Activated naive CD4-positive, alpha-beta T cell treated with anti-CD3 and anti-CD28 coated beads, Interleukin-2, amount 50 U/mL, for 72 hours (primary cell): ENCODE measurements around the gene BIRC2. TPM values are rescaled to one million over a fixed set of nuclear protein-coding genes. Genes with fewer than 3 reads are reported as not detected.
"Not testable (repeated sequence)": the region's sequence is repeated elsewhere in the genome, so short reads cannot be mapped to it uniquely, and the experiment has no call there.

Experiments
- ATAC-seq, 2 donors: fragments of 150-1000 bp; cut with Tn5 transposase; 2 replicates each; pipeline ENCODE4 v1.10.0; 2021; ENCODE audit warnings: mild to moderate bottlenecking in 2 of 2, moderate library complexity in 2 of 2
- DNase-seq, 2 donors: peaks; one replicate each; pipeline ENCODE4 v3.0.0; 2021 to 2022; ENCODE audit warnings: low spot score in 2 of 2
- H3K27ac Mint-ChIP-seq, 2 donors: one replicate each; pipeline ENCODE4 v1.8.0; 2022; ENCODE audit warnings: mild to moderate bottlenecking in 2 of 2, mixed read lengths in 2 of 2
- H3K36me3 Mint-ChIP-seq, 2 donors: one replicate each; pipeline ENCODE4 v1.8.0; 2022; ENCODE audit warnings: mixed read lengths in 2 of 2
- H3K9me3 Mint-ChIP-seq, 2 donors: one replicate each; pipeline ENCODE4 v1.8.0; 2022; ENCODE audit warnings: mixed read lengths in 2 of 2
- total RNA-seq, 2 donors: library from RNA; stranded (reverse); gene quantifications; one replicate each; pipeline ENCODE4 v1.2.3, GENCODE V29; 2022

Gene BIRC2
- total RNA-seq, 2 donors from 2014 or later, result 40.7 to 67.6 TPM

- peak in 1 of 2 donors; percentile 14 for DNase-seq
These were observed 702 bp downstream of the BIRC2 start for GRCh38 chr11:102347462-102348370.

GRCh38 chr11:102357116-102357515, 10.1 kb downstream of the BIRC2 start:
- Mint-ChIP-seq H3K27ac (peak overlapping the region in 1 of 2 donors; percentile 2), H3K36me3 (peaks cover 43 to 83% of the 10 kb centered on the region in 2 donors), H3K9me3 (peaks cover 0 to 17% of the 10 kb centered on the region in 2 donors)
- ATAC-seq, result no peak
- no peak for DNase-seq

More at GRCh38 chr11:102347462-102348370, 702 bp downstream of the BIRC2 start:
- H3K27ac Mint-ChIP-seq, result peak overlapping the region; percentile 96 to 98
- no peaks in the 10 kb centered on the region for H3K9me3 Mint-ChIP-seq
- ATAC-seq, result peak in 1 of 2 donors; percentile 17
- H3K36me3 Mint-ChIP-seq, result peaks cover 18 to 40% of the 10 kb centered on the region in 2 donors

- DNase-seq, result no peak
- no peak for ATAC-seq
- H3K9me3 Mint-ChIP-seq, result peaks cover 0 to 17% of the 10 kb centered on the region in 2 donors
- peaks cover 38 to 68% of the 10 kb centered on the region in 2 donors for H3K36me3 Mint-ChIP-seq
- no peak overlapping the region for H3K27ac Mint-ChIP-seq
These were observed 12.4 kb downstream of the BIRC2 start for GRCh38 chr11:102359372-102359771.

GRCh38 chr11:102360681-102361080, 13.7 kb downstream of the BIRC2 start:
- ATAC-seq (peak in 1 of 2 donors; percentile 13), DNase-seq (no peak)
- peaks cover 0 to 17% of the 10 kb centered on the region in 2 donors for H3K9me3 Mint-ChIP-seq
- peak overlapping the region; percentile 12 to 56 for H3K27ac Mint-ChIP-seq
- peaks cover 29 to 55% of the 10 kb centered on the region in 2 donors for H3K36me3 Mint-ChIP-seq

GRCh38 chr11:102361086-102362031, 14.3 kb downstream of the BIRC2 start:
- Mint-ChIP-seq H3K27ac (peak overlapping the region; percentile 12 to 34), H3K36me3 (peaks cover 27 to 55% of the 10 kb centered on the region in 2 donors), H3K9me3 (peaks cover 0 to 17% of the 10 kb centered on the region in 2 donors)
- ATAC-seq (peak; percentile 76 to 85), DNase-seq (no peak)

- Mint-ChIP-seq H3K27ac (no peak overlapping the region), H3K9me3 (peaks cover 0 to 5% of the 10 kb centered on the region in 2 donors), H3K36me3 (peaks cover 32 to 40% of the 10 kb centered on the region in 2 donors)
- DNase-seq (no peak), ATAC-seq (no peak)
These were observed 18.0 kb downstream of the BIRC2 start for GRCh38 chr11:102364991-102365390.

- peak in 1 of 2 donors; percentile 36 for ATAC-seq
- no peaks in the 10 kb centered on the region for H3K9me3 Mint-ChIP-seq
- DNase-seq, result no peak
- peaks cover 19 to 27% of the 10 kb centered on the region in 2 donors for H3K36me3 Mint-ChIP-seq
- H3K27ac Mint-ChIP-seq, result peak overlapping the region in 1 of 2 donors; percentile 34
These were observed 20.4 kb downstream of the BIRC2 start for GRCh38 chr11:102367364-102367763.

GRCh38 chr11:102368472-102368871, 21.5 kb downstream of the BIRC2 start:
- no peak for DNase-seq
- Mint-ChIP-seq H3K27ac (peak overlapping the region in 1 of 2 donors; percentile 46), H3K36me3 (peaks cover 19 to 32% of the 10 kb centered on the region in 2 donors), H3K9me3 (no peaks in the 10 kb centered on the region)
- peak; percentile 98 to 99 for ATAC-seq

GRCh38 chr11:102374633-102375424, 27.8 kb downstream of the BIRC2 start:
- H3K9me3 Mint-ChIP-seq, ATAC-seq, H3K27ac Mint-ChIP-seq, DNase-seq: not testable (repeated sequence)
- H3K36me3 Mint-ChIP-seq, result peaks cover 5 to 30% of the 10 kb centered on the region in 2 donors

GRCh38 chr11:102375720-102376399, 28.8 kb downstream of the BIRC2 start:
- DNase-seq, result no peak
- Mint-ChIP-seq H3K27ac (no peak overlapping the region), H3K36me3 (peaks cover 6 to 38% of the 10 kb centered on the region in 2 donors)

GRCh38 chr11:102377891-102378290, 30.9 kb downstream of the BIRC2 start:
- peaks cover 5 to 33% of the 10 kb centered on the region in 2 donors for H3K36me3 Mint-ChIP-seq
- no peak overlapping the region for H3K27ac Mint-ChIP-seq
- ATAC-seq, result no peak
- no peaks in the 10 kb centered on the region for H3K9me3 Mint-ChIP-seq
- no peak for DNase-seq

More at GRCh38 chr11:102375720-102376399, 28.8 kb downstream of the BIRC2 start:
- no peak for ATAC-seq
- H3K9me3 Mint-ChIP-seq, result no peaks in the 10 kb centered on the region

- Mint-ChIP-seq H3K27ac (peak overlapping the region in 1 of 2 donors; percentile 25), H3K36me3 (peaks cover 11 to 29% of the 10 kb centered on the region in 2 donors), H3K9me3 (no peaks in the 10 kb centered on the region)
- no peak for DNase-seq
- ATAC-seq, result peak; percentile 72 to 90
These were observed 31.8 kb downstream of the BIRC2 start for GRCh38 chr11:102378818-102379217.

GRCh38 chr11:102382384-102382783, 35.4 kb downstream of the BIRC2 start:
- no peak overlapping the region for H3K27ac Mint-ChIP-seq
- H3K9me3 Mint-ChIP-seq, result no peaks in the 10 kb centered on the region
- H3K36me3 Mint-ChIP-seq, result peaks cover 12 to 41% of the 10 kb centered on the region in 2 donors

GRCh38 chr11:102383839-102384238, 36.8 kb downstream of the BIRC2 start:
- no peak overlapping the region for H3K27ac Mint-ChIP-seq
- peaks cover 21 to 37% of the 10 kb centered on the region in 2 donors for H3K36me3 Mint-ChIP-seq
- H3K9me3 Mint-ChIP-seq, result peaks cover 4 to 5% of the 10 kb centered on the region in 2 donors
- no peak for DNase-seq
- no peak for ATAC-seq

More at GRCh38 chr11:102382384-102382783, 35.4 kb downstream of the BIRC2 start:
- ATAC-seq (no peak), DNase-seq (no peak)

GRCh38 chr11:102384419-102385079, 37.5 kb downstream of the BIRC2 start:
- DNase-seq (no peak), ATAC-seq (no peak)
- peaks cover 4 to 12% of the 10 kb centered on the region in 2 donors for H3K9me3 Mint-ChIP-seq
- peak overlapping the region; percentile 17 to 47 for H3K27ac Mint-ChIP-seq
- peaks cover 26 to 43% of the 10 kb centered on the region in 2 donors for H3K36me3 Mint-ChIP-seq
